Stimulated activated CD4-positive, alpha-beta T cell treated with anti-CD3 and anti-CD28 coated beads, Interleukin-1b, Interleukin-23, amount 100 ng/mL, for 1 hour (primary cell): ENCODE measurements around the gene MEGF11.
"Not testable (repeated sequence)": the region's sequence is repeated elsewhere in the genome, so short reads cannot be mapped to it uniquely, and the experiment has no call there.

Experiments
- DNase-seq, 2 donors: peaks; one replicate each; pipeline ENCODE4 v3.0.0-alpha.2; 2020; ENCODE audit warnings: low read depth in 2 of 2

Gene MEGF11

DNA sequence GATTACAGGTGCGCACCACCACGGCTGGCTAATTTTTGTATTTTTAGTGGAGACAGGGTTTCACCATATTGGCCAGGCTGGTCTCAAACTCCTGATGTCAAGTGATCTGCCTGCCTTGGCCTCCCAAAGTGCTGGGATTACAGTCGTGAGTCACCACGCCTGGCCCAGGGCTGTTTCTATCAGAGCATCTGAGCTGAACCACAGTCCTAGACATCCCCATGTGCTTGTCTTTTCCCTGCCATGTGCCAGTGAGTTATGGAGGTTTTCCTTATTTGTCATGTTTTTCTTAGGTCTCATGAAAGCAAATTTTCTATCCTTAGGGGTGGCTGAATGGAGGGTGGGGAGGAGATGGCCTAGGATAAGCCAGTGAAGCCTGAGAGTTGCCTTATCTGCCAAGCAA, 250.4 kb downstream of the MEGF11 start:
- not testable (repeated sequence) for DNase-seq

DNA sequence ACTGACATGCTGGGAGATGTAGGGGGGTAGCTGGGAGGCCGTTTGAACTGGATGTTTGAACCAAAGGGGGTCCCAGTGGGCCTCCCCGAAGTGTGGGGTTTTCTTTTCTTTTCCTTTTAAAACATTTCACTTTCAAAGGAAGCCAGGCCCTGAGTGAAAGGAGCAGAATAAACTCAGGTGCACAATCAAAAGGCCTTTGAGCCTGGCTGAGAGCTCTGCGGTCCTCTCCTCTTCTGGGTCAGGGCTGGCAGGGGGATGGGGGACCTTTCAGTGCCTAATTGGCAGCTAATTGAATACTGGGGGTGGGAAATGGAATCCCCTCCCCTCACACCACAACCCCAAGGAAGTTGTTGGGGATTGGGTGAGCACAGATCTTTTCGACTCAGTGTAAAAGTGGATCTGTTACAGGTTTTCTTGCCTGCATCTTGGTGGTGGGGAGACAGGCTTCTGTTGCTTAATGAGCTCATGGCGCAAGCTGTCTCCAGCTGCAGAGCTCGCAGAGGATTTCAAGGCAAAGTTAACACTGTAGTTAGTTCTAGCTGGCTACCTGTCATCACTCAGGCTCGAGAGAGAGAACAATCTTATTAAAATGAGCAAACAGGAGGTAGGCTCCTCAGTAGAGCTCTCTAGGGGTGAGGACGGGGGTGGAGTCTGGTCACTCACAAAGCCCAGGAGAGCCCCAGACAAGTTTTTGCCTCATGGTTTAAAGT, 251.7 kb downstream of the MEGF11 start:
- DNase-seq = no peak

DNA sequence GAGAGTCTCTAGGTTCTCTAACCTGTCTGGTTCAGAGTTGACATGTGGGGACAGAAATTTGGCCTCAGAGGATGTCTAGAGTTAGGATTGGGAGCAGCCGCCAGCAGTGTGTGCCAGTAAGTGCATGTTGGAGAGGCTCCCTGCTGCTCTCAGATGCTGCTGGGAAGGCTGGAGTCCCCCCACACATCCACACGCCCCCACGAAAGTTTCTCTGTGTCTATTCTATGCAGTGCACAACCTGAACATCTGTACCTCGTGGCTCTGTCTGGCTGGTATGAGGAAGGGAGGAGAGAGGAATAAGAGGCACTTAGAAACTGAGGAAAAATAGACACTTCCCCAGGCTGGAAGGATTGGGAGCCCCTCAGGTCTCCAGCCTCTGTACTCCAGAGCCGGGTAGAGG, 252.5 kb downstream of the MEGF11 start:
- DNase-seq = no peak

DNA sequence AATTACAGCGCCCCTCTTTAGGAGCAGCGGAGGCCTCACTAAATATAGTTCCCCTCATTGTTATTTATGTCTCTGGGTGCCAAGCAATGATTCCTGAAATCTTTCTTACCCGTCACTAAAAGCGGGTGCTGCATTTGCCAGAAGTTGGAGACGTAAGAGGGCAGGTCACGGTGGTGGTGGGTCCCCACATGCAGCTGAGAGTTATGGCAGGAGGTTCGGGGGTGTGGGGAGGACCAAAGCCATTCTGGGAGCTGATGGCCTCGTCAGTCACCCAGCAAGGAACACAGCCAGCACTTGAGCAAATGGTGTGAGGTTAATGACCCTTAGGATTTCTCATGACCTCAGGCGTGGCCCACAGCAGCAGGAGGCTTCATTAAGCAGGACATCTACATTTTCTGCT, 255.1 kb downstream of the MEGF11 start:
- no peak for DNase-seq

DNA sequence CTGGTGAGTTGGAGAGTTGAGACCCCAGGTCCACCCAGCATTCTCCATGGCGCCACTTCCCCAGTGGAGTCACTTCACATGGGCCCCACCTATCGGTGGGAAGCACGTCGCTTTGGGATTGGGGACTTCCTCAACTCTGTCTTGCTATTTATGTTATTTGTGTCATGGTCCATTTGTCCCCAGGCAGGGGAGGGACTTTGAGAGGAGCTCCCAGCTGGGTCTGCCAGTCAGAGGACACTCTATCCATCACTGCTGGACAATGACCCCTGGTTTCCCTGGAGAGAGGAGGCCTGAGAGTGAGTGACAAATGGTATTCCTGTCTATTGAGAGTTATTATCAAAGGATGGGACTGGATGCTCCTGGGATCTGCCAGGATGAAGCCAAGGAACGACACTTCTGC, 256.6 kb downstream of the MEGF11 start:
- no peak for DNase-seq

DNA sequence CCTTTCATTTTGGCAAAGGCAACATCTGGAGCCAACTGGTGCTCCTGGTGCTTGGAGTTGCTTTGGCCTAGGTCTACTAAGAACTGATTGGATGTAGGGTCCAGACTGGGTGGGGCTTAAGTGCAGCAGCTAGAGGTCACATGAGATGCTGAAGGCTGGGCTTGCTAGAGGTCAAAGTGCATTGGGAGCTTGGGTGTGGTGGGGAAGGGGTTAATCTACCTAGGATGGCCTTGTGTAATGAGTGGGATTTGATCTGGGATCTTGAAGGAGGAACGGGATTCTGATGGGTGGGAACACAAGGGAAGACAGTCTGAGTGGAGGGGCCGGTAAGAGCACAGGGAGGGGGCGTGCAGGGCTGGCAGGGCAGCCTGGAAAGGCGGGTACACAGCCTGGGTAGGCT, 258.7 kb downstream of the MEGF11 start:
- DNase-seq = no peak

DNA sequence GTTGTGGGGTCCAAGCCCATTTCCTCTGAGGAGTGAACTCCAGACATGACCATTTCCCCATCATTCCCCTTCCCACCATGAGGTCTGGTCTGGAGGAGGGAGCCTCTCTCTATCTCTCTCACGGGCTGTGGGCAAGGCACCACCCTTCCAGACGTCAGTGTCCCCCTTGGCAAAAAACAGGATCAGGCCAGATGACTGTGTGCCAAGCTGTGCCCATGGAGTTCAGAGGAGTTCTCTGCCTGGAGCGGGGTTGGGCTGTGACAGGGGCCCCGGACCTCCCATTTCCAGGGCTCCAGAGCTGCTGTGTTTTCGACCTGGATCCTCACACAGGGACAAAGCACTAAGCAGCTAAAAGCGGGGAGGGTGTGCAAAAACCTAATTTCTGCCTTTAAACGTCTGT, 259.8 kb downstream of the MEGF11 start:
- DNase-seq = no peak

DNA sequence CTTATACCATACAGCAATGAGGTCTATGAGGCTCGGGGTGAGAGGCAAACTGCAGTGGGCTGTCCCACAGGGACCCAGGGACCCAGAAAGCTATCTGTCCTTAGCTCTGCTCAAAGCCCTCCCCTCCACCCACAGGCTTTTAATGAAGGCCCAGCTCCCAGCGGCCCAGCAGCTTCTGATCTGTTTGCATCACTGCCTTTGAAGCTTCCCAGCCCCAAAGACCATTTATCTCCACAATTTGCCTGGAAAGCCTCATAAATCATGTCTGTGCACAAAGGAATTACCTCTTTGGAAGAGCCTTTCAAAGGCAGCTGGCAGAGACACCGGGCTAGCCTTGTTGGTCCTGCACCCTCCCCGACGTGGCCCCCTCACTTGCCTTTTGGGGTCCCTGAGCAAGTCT, 260.3 kb downstream of the MEGF11 start:
- DNase-seq = no peak

DNA sequence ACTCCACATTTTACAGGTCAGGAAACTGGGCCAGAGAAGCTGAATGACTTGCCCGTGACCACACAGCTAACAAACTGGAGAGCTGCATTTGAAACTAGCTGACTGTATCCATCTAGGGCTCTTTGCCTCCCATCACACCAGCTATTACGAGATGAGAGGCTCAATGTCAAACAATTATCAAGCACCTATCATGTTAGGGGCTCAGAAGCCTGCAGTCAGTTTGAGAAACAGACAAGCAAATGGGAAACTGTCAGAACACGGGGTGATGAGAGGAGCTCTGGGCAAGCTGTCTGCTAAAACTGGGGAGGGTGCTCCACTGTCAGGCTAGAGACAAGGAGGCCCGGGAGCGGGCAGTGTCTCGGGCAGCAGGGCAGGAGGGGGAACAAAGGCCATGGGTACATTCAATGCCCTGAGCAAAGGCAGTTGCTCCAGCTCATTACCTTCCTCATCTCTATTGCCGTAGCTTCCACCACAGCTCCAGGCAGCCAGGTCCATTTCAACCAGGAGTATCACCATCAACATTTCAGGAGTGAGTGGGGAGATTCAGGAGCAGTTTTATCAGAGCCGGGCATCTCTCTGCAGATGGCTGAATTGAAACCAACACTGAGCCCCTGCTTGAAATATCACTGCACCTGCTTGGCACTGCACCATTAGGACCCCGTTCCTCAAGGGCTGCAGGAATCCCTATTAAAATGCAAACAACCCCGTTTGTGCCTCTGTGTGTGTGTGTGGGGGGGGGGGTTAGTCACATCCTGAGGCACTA, 261.6 kb downstream of the MEGF11 start:
- no peak for DNase-seq

DNA sequence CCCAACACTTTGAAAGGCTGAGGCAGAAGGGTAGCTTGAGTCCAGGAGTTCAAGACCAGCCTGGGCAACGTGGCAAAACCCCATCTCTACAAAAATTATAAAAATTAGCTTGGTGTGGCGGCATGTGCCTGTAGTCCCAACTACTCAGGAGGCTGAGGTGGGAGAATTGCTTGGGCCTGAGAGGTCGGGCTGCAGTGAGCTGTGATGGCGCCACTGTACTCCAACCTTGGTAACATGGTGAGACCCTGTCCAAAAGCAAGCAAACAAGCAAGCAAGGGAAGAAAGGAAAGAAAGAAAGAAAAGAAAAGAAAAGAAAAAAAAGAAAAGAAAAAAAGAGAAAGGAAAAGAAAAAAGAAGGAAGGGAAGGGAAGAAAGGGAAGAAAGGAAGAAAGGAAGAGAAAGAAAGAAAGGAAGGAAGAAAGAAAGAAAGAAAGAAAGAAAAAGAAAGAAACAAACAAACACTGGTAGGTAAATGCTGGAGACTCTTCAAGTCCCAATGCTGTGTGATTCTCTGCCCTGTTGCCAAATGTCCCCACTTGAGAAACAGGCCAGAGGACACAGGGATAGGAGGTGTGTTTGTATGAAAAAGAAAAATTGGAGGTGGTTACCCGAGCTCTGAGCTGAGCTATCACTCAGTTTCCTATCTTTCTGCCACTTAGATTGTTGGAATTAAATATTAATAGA, 263.1 kb downstream of the MEGF11 start:
- DNase-seq = no peak

DNA sequence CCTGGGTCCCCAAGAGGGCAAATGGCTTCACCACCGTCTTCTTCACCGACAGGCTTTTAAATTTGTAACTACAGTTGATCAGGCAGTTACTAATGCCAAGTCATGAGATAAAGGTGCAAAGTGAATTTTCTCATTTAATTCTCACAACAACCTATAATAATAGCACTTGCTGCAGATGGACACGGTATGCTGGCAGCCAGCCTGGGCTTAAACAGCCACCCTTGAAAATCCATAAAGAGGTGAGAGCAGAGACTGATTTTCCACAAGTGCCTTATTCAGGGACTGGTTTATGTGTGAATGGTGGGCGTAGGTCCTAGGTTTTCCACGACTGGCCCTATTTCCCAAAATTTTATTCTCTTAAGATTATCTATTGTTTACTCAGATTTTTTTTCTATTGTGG, 266.4 kb downstream of the MEGF11 start:
- DNase-seq = no peak

DNA sequence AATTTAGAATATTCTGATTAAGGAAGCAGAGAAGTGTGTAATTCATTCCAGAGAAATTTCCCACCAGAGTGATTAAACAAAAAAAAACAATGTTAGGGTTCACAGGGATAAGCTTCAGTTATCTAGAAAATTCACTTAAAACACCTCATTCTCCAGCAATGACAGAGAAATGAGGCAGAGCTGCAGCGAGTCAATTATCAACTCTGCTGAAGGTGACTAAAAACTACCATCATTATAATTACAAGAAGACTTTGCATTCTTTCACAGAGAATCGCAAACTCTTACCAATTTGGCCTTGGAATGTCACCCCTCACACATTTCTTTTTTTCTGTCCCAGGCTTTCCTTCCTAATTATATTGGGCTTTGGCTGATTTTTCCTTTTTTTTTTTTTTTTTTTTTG, 267.1 kb downstream of the MEGF11 start:
- no peak for DNase-seq

DNA sequence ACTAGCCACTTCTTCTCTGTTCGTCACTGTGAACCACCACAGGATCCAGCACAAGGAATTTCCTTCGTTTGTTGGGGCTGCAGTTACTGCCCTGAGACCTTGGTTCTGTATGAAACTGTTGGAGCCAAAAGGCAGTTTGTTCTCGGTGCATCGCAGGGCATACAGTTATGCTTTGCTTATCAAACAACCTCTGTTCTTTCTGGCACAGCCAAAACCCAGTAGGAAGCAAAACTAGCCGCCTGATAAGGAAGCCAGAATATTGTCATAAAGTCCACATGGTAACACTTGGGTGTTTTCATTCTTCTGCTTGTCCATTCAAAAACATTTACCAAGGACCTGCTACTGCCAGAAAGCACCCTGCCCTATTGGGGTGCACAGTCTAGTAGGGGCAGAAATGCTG, 268.2 kb downstream of the MEGF11 start:
- DNase-seq = no peak

DNA sequence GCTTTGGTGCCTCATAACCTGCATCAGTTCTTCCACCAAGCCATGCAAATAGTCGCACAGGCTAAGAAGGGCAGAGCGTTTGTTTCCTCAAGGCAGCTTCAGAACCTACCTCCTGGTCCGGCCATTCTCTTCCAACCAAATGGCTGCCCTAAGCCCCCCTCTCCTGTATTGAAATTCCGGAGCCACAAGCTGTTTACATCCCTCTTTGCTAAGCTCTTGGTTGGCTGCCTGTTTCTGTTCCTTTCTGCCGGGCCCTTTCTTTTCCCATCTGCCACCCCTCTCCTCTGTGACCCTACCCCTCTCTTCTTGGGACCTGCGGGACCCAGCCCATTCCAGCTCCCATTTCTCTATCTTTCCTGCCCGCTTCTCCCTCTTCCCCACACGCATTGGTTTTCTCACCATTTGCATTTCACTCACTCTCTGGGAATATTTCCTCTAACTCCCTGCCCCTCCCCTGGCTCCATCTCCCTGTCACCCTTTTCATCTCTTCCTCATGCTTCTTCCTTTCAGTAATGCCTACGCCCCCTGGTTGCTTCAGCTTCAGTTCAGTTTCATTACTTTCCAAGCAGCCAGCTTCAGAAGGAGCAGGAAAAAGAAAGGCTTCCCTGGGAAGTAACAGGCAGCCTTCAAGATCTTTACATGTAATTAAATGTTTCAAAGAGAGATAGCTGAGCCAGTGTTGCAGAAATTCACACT, 270.8 kb downstream of the MEGF11 start:
- no peak for DNase-seq

DNA sequence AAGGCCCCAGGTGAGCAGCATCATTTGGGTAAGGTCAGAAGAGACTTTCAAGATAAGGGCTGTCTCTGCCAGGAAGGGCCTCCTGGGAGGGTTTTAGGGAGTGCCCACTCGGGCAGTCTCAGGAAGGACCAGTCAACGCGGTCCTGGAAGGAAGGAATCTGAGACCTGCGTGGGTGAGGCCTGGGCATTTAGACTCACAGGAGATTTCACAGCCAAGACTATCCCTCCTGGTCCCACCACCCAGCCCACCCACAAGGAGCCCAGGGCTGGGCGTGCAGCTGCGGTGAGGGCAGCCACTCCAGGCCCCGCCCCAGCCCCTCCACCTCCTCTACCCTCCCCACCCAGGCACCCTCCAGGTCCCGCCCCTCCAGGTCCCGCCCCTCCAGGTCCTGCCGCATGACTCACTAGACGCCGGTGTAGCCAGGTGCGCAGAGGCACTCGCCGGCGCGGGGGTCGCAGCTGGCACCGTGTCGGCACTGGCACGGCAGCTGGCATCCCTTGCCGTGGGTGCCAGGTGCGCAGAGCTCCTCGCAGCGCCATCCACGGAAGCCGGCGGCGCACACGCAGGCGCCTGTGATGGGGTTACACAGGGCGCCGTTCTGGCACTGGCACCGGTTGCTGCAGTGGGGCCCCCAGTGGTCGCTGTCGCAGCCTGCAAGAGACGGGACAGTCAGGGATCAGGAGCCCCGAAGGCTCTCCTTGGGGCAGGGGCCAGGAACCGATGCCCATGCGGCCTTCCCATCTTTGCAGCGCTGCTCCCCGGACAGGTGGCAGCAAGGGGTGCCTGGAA, 271.5 kb downstream of the MEGF11 start:
- DNase-seq = peak; percentile 18 to 42

DNA sequence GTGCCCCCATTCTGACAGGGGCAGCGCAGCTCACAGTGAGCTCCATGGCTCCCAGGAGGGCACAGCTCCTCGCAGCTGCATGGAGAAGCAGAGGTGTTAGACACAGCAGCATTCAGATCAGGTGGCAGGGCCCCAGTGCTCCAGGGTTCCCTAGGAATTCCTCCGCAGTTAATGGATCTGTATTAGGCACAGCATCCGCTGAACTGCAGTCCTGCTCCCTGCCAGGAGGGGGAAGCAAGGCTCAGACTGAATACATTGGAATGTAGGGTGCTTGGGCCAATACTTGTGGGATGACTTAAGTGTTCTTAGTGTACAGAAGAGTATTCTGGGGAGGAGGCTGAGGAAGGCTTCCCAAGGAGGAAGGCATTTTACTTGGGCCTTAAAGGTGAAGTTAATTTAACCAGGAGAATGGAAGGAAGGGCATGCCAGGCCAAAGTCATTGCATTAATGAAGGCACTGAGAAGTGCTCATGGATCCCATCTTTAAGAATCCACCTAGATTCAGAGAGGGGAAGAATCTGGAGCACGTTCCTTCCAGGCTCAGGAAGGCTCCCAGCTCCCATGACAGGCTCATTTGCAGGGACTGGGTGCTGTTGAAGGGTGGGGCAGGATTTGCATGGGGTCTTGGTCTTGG, 272.6 kb downstream of the MEGF11 start:
- no peak for DNase-seq

DNA sequence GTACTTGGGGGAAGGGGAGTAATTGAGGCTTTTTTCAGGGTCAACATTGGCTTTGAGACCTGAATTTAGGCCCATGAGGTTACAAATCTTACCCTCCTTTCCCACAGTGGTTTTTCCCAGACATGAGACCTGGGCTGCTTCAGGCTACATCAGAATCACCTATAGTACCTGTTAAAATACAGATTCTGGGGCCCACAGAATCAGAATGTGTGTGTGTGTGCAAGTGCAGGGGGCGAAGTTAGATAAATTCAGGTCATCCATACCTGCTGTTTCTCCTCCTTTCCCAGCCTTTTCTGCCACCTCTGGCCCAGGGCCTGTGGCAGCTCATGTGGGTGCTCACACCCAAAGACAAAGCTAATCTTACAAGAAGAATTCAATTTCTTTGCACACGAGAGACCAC, 273.7 kb downstream of the MEGF11 start:
- no peak for DNase-seq

DNA sequence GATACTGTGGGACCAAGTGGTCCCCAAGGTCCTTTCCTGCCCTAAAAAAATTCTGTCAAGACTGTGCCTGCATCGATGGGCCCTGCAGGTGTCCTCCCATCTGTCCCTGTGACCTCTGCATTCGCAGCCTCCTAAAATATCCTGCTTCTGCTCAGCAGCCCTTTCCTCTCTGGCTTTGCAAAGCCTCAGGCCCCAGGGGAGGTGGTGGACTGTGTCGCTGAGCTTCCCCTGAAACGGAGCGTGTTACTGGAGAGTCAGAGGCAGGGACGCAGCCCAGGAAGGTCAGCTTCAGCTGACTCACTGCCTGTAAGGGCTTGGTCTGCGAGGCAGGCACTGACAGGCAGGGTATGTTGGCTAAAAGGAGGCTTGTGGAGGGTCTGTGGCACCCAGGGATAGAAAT, 274.2 kb downstream of the MEGF11 start:
- no peak for DNase-seq

DNA sequence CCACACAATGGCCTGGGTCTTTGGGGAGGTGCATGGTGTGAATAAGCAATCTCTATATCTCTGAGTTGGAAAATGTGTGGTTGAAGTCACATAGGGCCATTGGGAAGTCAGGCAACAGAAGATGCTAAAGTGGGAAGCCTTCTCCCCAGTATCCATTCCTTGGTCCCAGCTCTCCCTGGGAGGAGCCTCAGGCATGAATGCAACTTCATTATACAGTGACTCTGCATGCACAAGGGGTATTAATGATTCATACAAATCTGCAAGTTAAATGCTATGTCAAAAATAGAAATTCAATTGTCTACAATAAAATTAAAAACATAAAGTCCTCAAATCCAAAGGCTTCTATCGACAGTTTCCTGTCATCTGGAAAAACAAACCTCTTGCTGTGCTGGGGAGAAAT, 275.4 kb downstream of the MEGF11 start:
- no peak for DNase-seq

DNA sequence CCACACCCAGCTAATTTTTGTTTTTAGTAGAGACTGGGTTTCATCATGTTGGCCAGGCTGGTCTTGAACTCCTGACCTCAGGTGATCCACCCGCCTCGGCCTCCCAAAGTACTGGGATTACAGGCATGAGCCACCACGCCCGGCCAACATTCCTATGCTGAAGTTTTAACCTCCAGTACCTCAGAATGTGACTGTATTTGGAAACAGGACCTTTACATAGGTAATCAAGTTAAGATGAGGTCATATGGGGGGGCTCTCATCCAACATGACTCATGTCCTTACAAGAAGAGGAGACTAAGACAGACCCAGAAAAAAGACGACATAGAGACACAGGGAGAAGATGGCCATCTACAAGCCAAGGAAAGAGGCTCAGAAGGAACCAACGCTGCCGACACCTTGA, 277.4 kb downstream of the MEGF11 start:
- not testable (repeated sequence) for DNase-seq

DNA sequence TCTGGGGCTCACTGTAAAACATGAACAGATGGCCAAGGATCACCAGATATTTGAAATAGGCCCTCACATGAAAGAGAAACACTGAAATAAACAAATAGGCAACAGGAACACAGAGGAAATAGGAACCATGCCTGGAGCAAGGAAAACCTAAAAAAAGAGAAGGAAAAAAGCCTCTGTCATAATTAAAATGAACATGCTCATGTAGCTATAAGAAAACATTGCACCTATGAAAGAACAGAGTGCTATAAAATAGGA, 281.9 kb downstream of the MEGF11 start:
- no peak for DNase-seq
